ENCODE measurements around the gene EHMT1.

EHMT1 gene

GRCh38 chr9:137833721-137834613, 215.2 kb downstream of the EHMT1 start:
- TF ChIP-seq EZH2 (IDR thresholded peaks at IDR 0.05; ENCODE audit: borderline replicate concordance, low read length) = no peak
- TF ChIP-seq CTCF (IDR thresholded peaks at IDR 0.05; ENCODE audit: low read length) = no peak
- H3K9ac ChIP-seq (ENCODE audit: low read length) = no peak overlapping the region
- no peak overlapping the region for H3K4me3 ChIP-seq (ENCODE audit: low read depth, low read length, poor library complexity, severe bottlenecking)
- H3F3A ChIP-seq (ENCODE audit: insufficient read depth, low read length) = no peaks in the 10 kb centered on the region
- no peak overlapping the region for H3K27ac ChIP-seq (ENCODE audit: low read depth, low read length, poor library complexity, severe bottlenecking)
- no peaks in the 10 kb centered on the region for H3K27me3 ChIP-seq (ENCODE audit: insufficient read depth, low read length)
- no peak overlapping the region for H2AFZ ChIP-seq (ENCODE audit: low read length)
- H3K9me3 ChIP-seq (ENCODE audit: low read length) = no peaks in the 10 kb centered on the region
- H3K4me1 ChIP-seq (ENCODE audit: insufficient read depth, low read length, severe bottlenecking) = no peaks in the 10 kb centered on the region
- H3K9me2 ChIP-seq (ENCODE audit: low read depth, low read length) = no peaks in the 10 kb centered on the region
- peaks cover 82% of the 10 kb centered on the region for H3K36me3 ChIP-seq (ENCODE audit: insufficient read depth, low read length)
- no peaks in the 10 kb centered on the region for H3K79me2 ChIP-seq (ENCODE audit: insufficient read depth, low read length)
- H3K4me2 ChIP-seq (ENCODE audit: low read length) = no peak overlapping the region
- H4K20me1 ChIP-seq (ENCODE audit: insufficient read depth, low read length) = no peaks in the 10 kb centered on the region

GRCh38 chr9:137834846-137835546, 216.2 kb downstream of the EHMT1 start:
- peaks cover 72% of the 10 kb centered on the region for H3K36me3 ChIP-seq (ENCODE audit: insufficient read depth, low read length)
- no peak overlapping the region for H3K27ac ChIP-seq (ENCODE audit: low read depth, low read length, poor library complexity, severe bottlenecking)
- H3K9me3 ChIP-seq (ENCODE audit: low read length) = no peaks in the 10 kb centered on the region
- no peak overlapping the region for H3K9ac ChIP-seq (ENCODE audit: low read length)
- no peaks in the 10 kb centered on the region for H3K79me2 ChIP-seq (ENCODE audit: insufficient read depth, low read length)
- H3K4me3 ChIP-seq (ENCODE audit: low read depth, low read length, poor library complexity, severe bottlenecking) = no peak overlapping the region
- no peaks in the 10 kb centered on the region for H4K20me1 ChIP-seq (ENCODE audit: insufficient read depth, low read length)
- H3F3A ChIP-seq (ENCODE audit: insufficient read depth, low read length) = no peaks in the 10 kb centered on the region
- H3K4me1 ChIP-seq (ENCODE audit: insufficient read depth, low read length, severe bottlenecking) = no peaks in the 10 kb centered on the region
- no peaks in the 10 kb centered on the region for H3K9me2 ChIP-seq (ENCODE audit: low read depth, low read length)
- H2AFZ ChIP-seq (ENCODE audit: low read length) = no peak overlapping the region
- no peaks in the 10 kb centered on the region for H3K27me3 ChIP-seq (ENCODE audit: insufficient read depth, low read length)
- TF ChIP-seq CTCF (IDR thresholded peaks at IDR 0.05; ENCODE audit: low read length) = no peak
- TF ChIP-seq EZH2 (IDR thresholded peaks at IDR 0.05; ENCODE audit: borderline replicate concordance, low read length) = no peak
- H3K4me2 ChIP-seq (ENCODE audit: low read length) = no peak overlapping the region

GRCh38 chr9:137836151-137836830, 217.5 kb downstream of the EHMT1 start:
- Histone ChIP-seq H3K9me2 (ENCODE audit: low read depth, low read length) (no peaks in the 10 kb centered on the region), H3K4me2 (ENCODE audit: low read length) (no peak overlapping the region), H3K9ac (ENCODE audit: low read length) (no peak overlapping the region), H3K9me3 (ENCODE audit: low read length) (no peaks in the 10 kb centered on the region), H3K27me3 (ENCODE audit: insufficient read depth, low read length) (no peaks in the 10 kb centered on the region), H4K20me1 (ENCODE audit: insufficient read depth, low read length) (no peaks in the 10 kb centered on the region), H3K79me2 (ENCODE audit: insufficient read depth, low read length) (no peaks in the 10 kb centered on the region), H3K36me3 (ENCODE audit: insufficient read depth, low read length) (peaks cover 59% of the 10 kb centered on the region), H3K27ac (ENCODE audit: low read depth, low read length, poor library complexity, severe bottlenecking) (no peak overlapping the region), H3F3A (ENCODE audit: insufficient read depth, low read length) (no peaks in the 10 kb centered on the region), H3K4me3 (ENCODE audit: low read depth, low read length, poor library complexity, severe bottlenecking) (no peak overlapping the region), H3K4me1 (ENCODE audit: insufficient read depth, low read length, severe bottlenecking) (no peaks in the 10 kb centered on the region), H2AFZ (ENCODE audit: low read length) (no peak overlapping the region)
- TF ChIP-seq CTCF (IDR thresholded peaks at IDR 0.05; ENCODE audit: low read length) (no peak), EZH2 (IDR thresholded peaks at IDR 0.05; ENCODE audit: borderline replicate concordance, low read length) (no peak)

Data from OCI-LY1 (cell line).